K562 (cell line): ENCODE measurements around the gene NDST1. TPM values are rescaled to one million over a fixed set of nuclear protein-coding genes. Genes with fewer than 3 reads are reported as not detected.

Experiments used
- ATAC-seq: fragments of 200-7000 bp; cut with Tn5 transposase; 3 replicates; pipeline ENCODE4 v1.9.1; 2020; ENCODE audit warnings: moderate library complexity
- BruUV-seq: library from RNA; stranded (reverse); fragments of 400-500 nt; replicated peaks from 2 replicates; lab custom pipeline; 2021; lab: Mats Ljungman, UMichigan
- CTCF ChIA-PET: fragments of 300-600 bp; formaldehyde crosslinking; extraction: SDS; loops from one replicate; lab custom pipeline; 2021; ENCODE audit warnings: low intra/inter-chr PET ratio; lab: Yijun Ruan, JAX
- POLR2A ChIA-PET: fragments of 300-600, 350-650 bp; sonication (Branson Sonifier 250); formaldehyde crosslinking; extraction: SDS; loops from one replicate; lab custom pipeline; 2021; ENCODE audit warnings: antibody characterized with exemption, inconsistent platforms; lab: Yijun Ruan, JAX
- DNase-seq, 4 experiments: peaks; one replicate each; pipeline versions ENCODE4 v3.0.0 to v3.0.0-alpha.2; 2011 to 2018; ENCODE audit warnings: low spot score in 3 of 4, mixed read lengths in 3 of 4; ENCODE audit errors: extremely low read depth in 1 of 4
- FAIRE-seq: peaks from 2 replicates; lab custom pipeline; 2011; peaks lifted over from hg19 to GRCh38; lab: Jason Lieb, UNC
- H2AFZ ChIP-seq: 2 replicates; pipeline ENCODE4 v1.6.0; 2011; ENCODE audit warnings: low read depth, low read length, control low read depth, inconsistent platforms
- H3K27ac ChIP-seq: fragments of 200-600 bp; 3 replicates; pipeline ENCODE4 v1.8.0; 2011; ENCODE audit warnings: low read depth, mild to moderate bottlenecking, control low read depth, inconsistent platforms, low read length, moderate library complexity, mixed read lengths; ENCODE audit errors: extremely low read depth
- H3K27me3 ChIP-seq, 2 experiments: fragments of 300-600 bp in 1 of 2; 2 replicates in 1 of 2; 3 replicates in 1 of 2; pipeline versions ENCODE4 v1.6.0 to v1.8.0; 2011; ENCODE audit warnings: inconsistent platforms in 2 of 2, low read length in 2 of 2, mild to moderate bottlenecking in 1 of 2, mixed read lengths in 1 of 2, moderate library complexity in 1 of 2; ENCODE audit not compliant: control insufficient read depth in 2 of 2, insufficient read depth in 2 of 2
- H3K36me3 ChIP-seq: fragments of 300-600 bp; 3 replicates; pipeline ENCODE4 v1.8.0; 2011; ENCODE audit warnings: mild to moderate bottlenecking, low read length, inconsistent platforms; ENCODE audit not compliant: control insufficient read depth, insufficient read depth
- H3K4me1 ChIP-seq, 2 experiments: fragments of 200-600 bp in 1 of 2; replicated peaks in 1 of 2; 2 replicates in 1 of 2; 3 replicates in 1 of 2; pipeline versions ENCODE4 v1.5.1 to v1.8.0; 2011; ENCODE audit warnings: inconsistent platforms in 2 of 2, low read length in 2 of 2, mild to moderate bottlenecking in 1 of 2, mixed read lengths in 1 of 2, moderate library complexity in 1 of 2; ENCODE audit not compliant: control insufficient read depth in 2 of 2, insufficient read depth in 2 of 2
- H3K4me2 ChIP-seq: 2 replicates; pipeline ENCODE4 v1.6.1; 2011; ENCODE audit warnings: low read length, control low read depth, inconsistent platforms, mixed read lengths; ENCODE audit not compliant: insufficient read depth
- H3K4me3 ChIP-seq: fragments of 200-600 bp; sonication (generic), shearing (Covaris generic); 2 replicates; pipeline ENCODE4 v1.5.1; 2016; ENCODE audit warnings: control low read depth, inconsistent platforms
- H3K79me2 ChIP-seq: fragments of 200-600 bp; 3 replicates; pipeline ENCODE4 v1.8.0; 2011; ENCODE audit warnings: low read length, inconsistent platforms; ENCODE audit not compliant: control insufficient read depth, insufficient read depth
- H3K9ac ChIP-seq, 2 experiments: 2 replicates each; pipeline versions ENCODE4 v1.6.0 to v1.6.1; 2011; ENCODE audit warnings: low read depth in 2 of 2, low read length in 2 of 2, control low read depth in 1 of 2, inconsistent platforms in 1 of 2, mild to moderate bottlenecking in 1 of 2, mixed read lengths in 1 of 2; ENCODE audit not compliant: insufficient read depth in 1 of 2
- H3K9me1 ChIP-seq: one replicate; pipeline ENCODE4 v1.6.0; 2011; ENCODE audit warnings: inconsistent platforms, mild to moderate bottlenecking, low read length, moderate library complexity; ENCODE audit not compliant: control insufficient read depth, insufficient read depth
- H3K9me3 ChIP-seq: replicated peaks from 2 replicates; pipeline ENCODE4 v1.5.1; 2011; ENCODE audit warnings: low read depth, low read length, inconsistent platforms; ENCODE audit not compliant: control insufficient read depth, insufficient read depth
- H4K20me1 ChIP-seq: replicated peaks from 2 replicates; pipeline ENCODE4 v1.6.1; 2011; ENCODE audit warnings: low read length, inconsistent platforms, mixed read lengths; ENCODE audit not compliant: control insufficient read depth, insufficient read depth
- ATF6 ChIP-seq: sonication (generic); formaldehyde crosslinking; IDR thresholded peaks from 2 replicates; pipeline ENCODE4 v1.4.0; 2020; ENCODE audit warnings: mild to moderate bottlenecking, missing genetic modification reagents
- BRF1 ChIP-seq: IDR thresholded peaks from 3 replicates; pipeline ENCODE4 v1.6.1; 2011; ENCODE audit warnings: borderline replicate concordance, mild to moderate bottlenecking; ENCODE audit not compliant: insufficient read length; ENCODE audit errors: extremely low read depth
- CHCHD3 ChIP-seq: fragments of 250-450 bp; sonication (Bioruptor Pico); IDR thresholded peaks from 2 replicates; pipeline ENCODE4 v2.1.2; 2022; ENCODE audit warnings: mild to moderate bottlenecking
- MBD2 ChIP-seq: sonication (generic); IDR thresholded peaks from 2 replicates; pipeline ENCODE4 v1.6.1; 2016; ENCODE audit warnings: low read depth, borderline replicate concordance
- MTA3 ChIP-seq: fragments of 450-650 bp; formaldehyde crosslinking; IDR thresholded peaks from 2 replicates; pipeline ENCODE4 v1.6.1; 2017; ENCODE audit warnings: mild to moderate bottlenecking, borderline replicate concordance
- NEUROD1 ChIP-seq: fragments of 150-350 bp; IDR thresholded peaks from 2 replicates; pipeline ENCODE4 v1.6.1; 2014; ENCODE audit warnings: borderline replicate concordance, low read length, low read depth; ENCODE audit not compliant: partially characterized antibody
- NFE2L1 ChIP-seq: fragments of 450-650 bp; IDR thresholded peaks from 2 replicates; pipeline ENCODE4 v1.6.1; 2016; ENCODE audit warnings: missing genetic modification characterization, low read depth, mild to moderate bottlenecking, missing compliant biosample characterization, moderate library complexity, borderline replicate concordance
- POLR2H ChIP-seq: IDR thresholded peaks from 2 replicates; pipeline ENCODE4 v1.6.1; 2016; ENCODE audit warnings: missing genetic modification characterization, low read depth, mild to moderate bottlenecking, control low read depth, missing compliant biosample characterization, moderate library complexity
- PTRF ChIP-seq: fragments of 450-650 bp; IDR thresholded peaks from 2 replicates; pipeline ENCODE4 v1.6.1; 2016; ENCODE audit warnings: mild to moderate bottlenecking, missing genetic modification characterization, missing compliant biosample characterization
- SMARCE1 ChIP-seq: fragments of 450-650 bp; IDR thresholded peaks from 2 replicates; pipeline ENCODE4 v1.7.1; 2016; ENCODE audit warnings: mild to moderate bottlenecking
- ZFP30 ChIP-seq: fragments of 250-450 bp; sonication (Bioruptor Pico); IDR thresholded peaks from 2 replicates; pipeline ENCODE4 v1.8.0; 2022; ENCODE audit warnings: moderate library complexity, mild to moderate bottlenecking, inconsistent platforms, borderline replicate concordance
- WGBS: fragments of 100-300 bp; shearing (Covaris generic); methylation state at CpG from one replicate; pipeline ENCODE4 v1.1.6; 2016; ENCODE audit warnings: low coverage, mixed read lengths; ENCODE audit not compliant: insufficient coverage; ENCODE audit errors: missing lambda C conversion rate; 5-methylcytosine and 5-hydroxymethylcytosine counted together
- in situ Hi-C: fragments of 300-500 bp; cut with MboI; formaldehyde crosslinking; loops from 4 replicates; pipeline ENCODE4 v1.15.0; 2018; ENCODE audit warnings: inconsistent platforms, mixed read lengths
- intact Hi-C: fragments of 100-400 bp; cut with micrococcal nuclease; formaldehyde crosslinking; loops from 2 replicates; pipeline ENCODE4 v1.14.2; 2022
- polyA plus RNA-seq, 8 experiments: library from polyadenylated mRNA; depleted of rRNA in 4 of 8; stranded (reverse) in 5 of 8; unstranded in 3 of 8; fragments of >200 nt; fragmentation: Nextera tagmentation in 2 of 8; fragmentation: Illumina TruSeq in 1 of 8; extraction: Ambion mirVana in 2 of 8; extraction: Trizol in 1 of 8; gene quantifications; 2 replicates each; pipeline versions ENCODE4 v1.2.1 to v1.2.3, GENCODE V29; 2011 to 2014; ENCODE audit warnings: inconsistent platforms in 1 of 8, missing spikeins in 1 of 8
- total RNA-seq, 7 experiments: library from RNA; depleted of rRNA in 6 of 7; stranded (reverse); fragments of >200 nt in 6 of 7; fragmentation: Illumina TruSeq in 2 of 7; extraction: Trizol in 2 of 7; gene quantifications; 2 replicates each; pipeline versions ENCODE4 v1.2.1 to v1.2.3, GENCODE V29; 2011 to 2021; ENCODE audit warnings: low replicate concordance in 1 of 7
- TF ChIP-seq, protein P1 (sequence below): fragments of 250-450 bp; sonication (Bioruptor Pico); IDR thresholded peaks from 2 replicates; pipeline ENCODE4 v1.8.0; 2022; ENCODE audit warnings: inconsistent platforms

Gene NDST1
- total and polyA plus RNA-seq, 9 of the 15 experiments (the other 6 are each of a cell fraction or from before 2014, with no cell fraction given) = 0.38 to 47.9 (median 9.9) TPM

DNA sequence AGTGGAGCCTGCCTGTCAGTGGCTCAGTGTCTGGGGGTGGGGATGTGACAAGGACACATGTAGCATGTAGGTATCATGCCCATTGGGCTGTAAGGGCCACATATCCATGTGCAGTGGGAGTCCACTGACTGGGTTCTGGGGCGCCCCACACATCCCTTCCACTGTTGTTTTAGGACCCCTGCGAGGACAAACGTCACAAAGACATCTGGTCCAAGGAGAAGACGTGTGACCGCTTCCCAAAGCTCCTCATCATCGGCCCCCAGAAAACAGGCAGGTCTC is 33.4 kb downstream of the NDST1 start:
- no peak for FAIRE-seq

GRCh38 chr5:150541895-150542294 is 34.0 kb downstream of the NDST1 start:
- Histone ChIP-seq H3K4me3 (no peak overlapping the region), H3K9me3 (no peaks in the 10 kb centered on the region), H3K4me1 (peaks cover 0 to 4% of the 10 kb centered on the region in 2 experiments; a peak in 2 of 5 replicates), H3K36me3 (peaks cover 73% of the 10 kb centered on the region; the same call in 2 of the 3 replicates), H2AFZ (no peak overlapping the region)
- no peak for FAIRE-seq
- TF ChIP-seq NFE2L1 (no peak), MBD2 (no peak), ATF6 (no peak), CHCHD3 (no peak), SMARCE1 (no peak), BRF1 (no peak), MTA3 (no peak), POLR2H (no peak), PTRF (tag) (no peak), ZFP30 (no peak)
- TF ChIP-seq, protein P1, sequence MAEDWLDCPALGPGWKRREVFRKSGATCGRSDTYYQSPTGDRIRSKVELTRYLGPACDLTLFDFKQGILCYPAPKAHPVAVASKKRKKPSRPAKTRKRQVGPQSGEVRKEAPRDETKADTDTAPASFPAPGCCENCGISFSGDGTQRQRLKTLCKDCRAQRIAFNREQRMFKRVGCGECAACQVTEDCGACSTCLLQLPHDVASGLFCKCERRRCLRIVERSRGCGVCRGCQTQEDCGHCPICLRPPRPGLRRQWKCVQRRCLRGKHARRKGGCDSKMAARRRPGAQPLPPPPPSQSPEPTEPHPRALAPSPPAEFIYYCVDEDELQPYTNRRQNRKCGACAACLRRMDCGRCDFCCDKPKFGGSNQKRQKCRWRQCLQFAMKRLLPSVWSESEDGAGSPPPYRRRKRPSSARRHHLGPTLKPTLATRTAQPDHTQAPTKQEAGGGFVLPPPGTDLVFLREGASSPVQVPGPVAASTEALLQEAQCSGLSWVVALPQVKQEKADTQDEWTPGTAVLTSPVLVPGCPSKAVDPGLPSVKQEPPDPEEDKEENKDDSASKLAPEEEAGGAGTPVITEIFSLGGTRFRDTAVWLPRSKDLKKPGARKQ (CRISPR knock-in tag) = no peak
- TF ChIP-seq, all 486 proteins: peak for 0
- in situ Hi-C loops (loop anchor here (5.0 kb wide), 1 partner anchor 85 kb away; no protein-coding TSS in a partner anchor), intact Hi-C loops (loop anchor here (5.0 kb wide), 1 partner anchor 55 kb away; no protein-coding TSS in a partner anchor)
- ATAC-seq (no peak), DNase-seq (no peak)
- Histone ChIP-seq H3K27ac (no peak overlapping the region), H3K4me2 (no peak overlapping the region), H3K9me1 (no peaks in the 10 kb centered on the region), H3K9ac (no peak overlapping the region), H3K79me2 (no peaks in the 10 kb centered on the region), H3K27me3 (no peaks in the 10 kb centered on the region), H4K20me1 (no peaks in the 10 kb centered on the region)
- CTCF ChIA-PET = interaction anchor here (5.2 kb wide), 1 partner anchor 83 kb away, joined by 44 read pairs; no protein-coding TSS in a partner anchor
- POLR2A ChIA-PET = interaction anchor here (0.6 to 1.1 kb wide), 2 partner anchors 17 to 68 kb away, joined by 3 read pairs; no protein-coding TSS in a partner anchor
- BruUV-seq = no TSS peak

More for the DNA sequence above, 33.4 kb downstream of the NDST1 start:
- H3K9ac ChIP-seq = no peak overlapping the region
- CTCF ChIA-PET = interaction anchor here (5.2 kb wide), 1 partner anchor 82 kb away, joined by 44 read pairs; no protein-coding TSS in a partner anchor
- no peak overlapping the region for H3K4me3 ChIP-seq
- DNase-seq (no peak), ATAC-seq (no peak)
- H3K36me3 ChIP-seq = peaks cover 73% of the 10 kb centered on the region; the same call in 2 of the 3 replicates
- no peaks in the 10 kb centered on the region for H3K9me1 ChIP-seq
- intact Hi-C loops = loop anchor here (5.0 kb wide), 1 partner anchor 54 kb away; no protein-coding TSS in a partner anchor
- 83% methylated on average over 6 of the region's 6 CpGs for WGBS
- peaks cover 0 to 4% of the 10 kb centered on the region in 2 experiments; a peak in 2 of 5 replicates for H3K4me1 ChIP-seq
- H3K27ac ChIP-seq = no peak overlapping the region
- no peak overlapping the region for H2AFZ ChIP-seq
- no TSS peak for BruUV-seq
- POLR2A ChIA-PET = interaction anchor here (0.9 kb wide), 1 partner anchor 16 kb away, joined by 4 read pairs; no protein-coding TSS in a partner anchor
- no peak for TF ChIP-seq NEUROD1
- in situ Hi-C loops = loop anchor here (5.0 kb wide), 1 partner anchor 84 kb away; no protein-coding TSS in a partner anchor
- H4K20me1 ChIP-seq = no peaks in the 10 kb centered on the region
- H3K4me2 ChIP-seq = no peak overlapping the region
- no peaks in the 10 kb centered on the region for H3K27me3 ChIP-seq
- no peaks in the 10 kb centered on the region for H3K9me3 ChIP-seq
- no peaks in the 10 kb centered on the region for H3K79me2 ChIP-seq
